Hematopoietic multipotent progenitor cell (in vitro differentiated cells): ENCODE data around the gene EFCAB8. TPM values are rescaled to one million over a fixed set of nuclear protein-coding genes. Genes with fewer than 3 reads are reported as not detected.

Experiments
- DNase-seq, 3 donors: peaks; one replicate each; pipeline ENCODE4 v3.0.0-alpha.2; 2011 to 2015; ENCODE audit warnings: low read depth in 2 of 3, low spot score in 2 of 3
- total RNA-seq: library from RNA; depleted of rRNA; stranded (reverse); fragments of >200 nt; gene quantifications from one replicate; pipeline ENCODE4 v1.2.3, GENCODE V29; 2012

EFCAB8 gene
- under 0.01 TPM for total RNA-seq

- DNase-seq: no peak
Observed at GRCh38 chr20:32858701-32859372, at the start of gene EFCAB8. Gene EFCAB8, plus strand, starts transcription at chr20:32858923. Its CDS starts 4,870 bp downstream, at chr20:32863793.

- DNase-seq: no peak
Observed at GRCh38 chr20:32809907-32810306, 48.8 kb upstream of the EFCAB8 start.

- no peak for DNase-seq
Observed at GRCh38 chr20:32810941-32811340, 47.8 kb upstream of the EFCAB8 start.

GRCh38 chr20:32811886-32812285 lies 46.8 kb upstream of the EFCAB8 start:
- DNase-seq: no peak

GRCh38 chr20:32819992-32820697 lies 38.6 kb upstream of the EFCAB8 start:
- peak; percentile 76 to 88 (median 83) for DNase-seq

- no peak for DNase-seq
Observed at GRCh38 chr20:32820698-32821377, 37.9 kb upstream of the EFCAB8 start.

- no peak for DNase-seq
Observed at GRCh38 chr20:32822225-32822624, 36.5 kb upstream of the EFCAB8 start.

- DNase-seq: peak in 2 of 3 donors; percentile 12 to 22
Observed at GRCh38 chr20:32823078-32823477, 35.6 kb upstream of the EFCAB8 start.

GRCh38 chr20:32823737-32824588 lies 34.8 kb upstream of the EFCAB8 start:
- no peak for DNase-seq

GRCh38 chr20:32828029-32828680 lies 30.6 kb upstream of the EFCAB8 start:
- no peak for DNase-seq

- DNase-seq: no peak
Observed at GRCh38 chr20:32829311-32830005, 29.3 kb upstream of the EFCAB8 start.

- peak in 2 of 3 donors; percentile 36 to 69 for DNase-seq
Observed at GRCh38 chr20:32830437-32830836, 28.3 kb upstream of the EFCAB8 start.

- DNase-seq: no peak
Observed at GRCh38 chr20:32831982-32832381, 26.7 kb upstream of the EFCAB8 start.

- no peak for DNase-seq
Observed at GRCh38 chr20:32832664-32833063, 26.1 kb upstream of the EFCAB8 start.

- no peak for DNase-seq
Observed at GRCh38 chr20:32834972-32835371, 23.8 kb upstream of the EFCAB8 start.

GRCh38 chr20:32837157-32837556 lies 21.6 kb upstream of the EFCAB8 start:
- no peak for DNase-seq

GRCh38 chr20:32839227-32839981 lies 19.3 kb upstream of the EFCAB8 start:
- no peak for DNase-seq

GRCh38 chr20:32839982-32840285 lies 18.8 kb upstream of the EFCAB8 start:
- no peak for DNase-seq

- DNase-seq: no peak
Observed at GRCh38 chr20:32841174-32841573, 17.5 kb upstream of the EFCAB8 start.
